NT2/D1 (cell line): ENCODE measurements around the gene DZIP1.

Source experiments
- SUZ12 ChIP-seq: IDR thresholded peaks from 2 replicates; pipeline ENCODE4 v1.6.1; 2011; ENCODE audit not compliant: insufficient read length, insufficient read depth; ENCODE audit errors: extremely low read depth
- ZNF274 ChIP-seq: IDR thresholded peaks from 2 replicates; pipeline ENCODE4 v1.6.1; 2011; ENCODE audit warnings: mild to moderate bottlenecking, low read depth, low read length

DNA sequence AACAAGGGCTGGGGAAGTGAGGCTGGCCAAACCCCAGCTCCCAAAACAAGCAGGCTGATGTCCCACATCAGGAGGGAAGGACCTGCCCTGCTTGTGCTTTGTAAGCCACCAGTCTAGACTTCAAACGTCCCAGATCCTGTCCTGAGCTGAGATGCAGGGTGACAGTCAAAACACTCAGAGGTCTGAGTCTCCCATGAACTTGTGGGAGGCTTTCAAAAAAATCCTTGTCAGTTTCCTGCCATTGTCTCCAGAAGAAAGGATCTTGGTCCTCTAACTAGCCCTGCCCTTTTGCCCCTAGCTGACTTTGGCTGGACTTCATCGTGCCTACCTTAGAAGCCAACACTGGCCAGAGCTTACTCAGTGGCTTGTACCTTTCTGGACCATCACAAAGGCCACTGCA, 43.3 kb downstream of the DZIP1 start:
- TF ChIP-seq ZNF274, result no peak
- no peak for TF ChIP-seq SUZ12
